GM06990 (cell line): Measurements from ENCODE around the gene ANKRD33B.

ENCODE experiments used
- DNase-seq: peaks from one replicate; pipeline ENCODE4 v3.0.0-alpha.2; 2011; ENCODE audit not compliant: insufficient read length; ENCODE audit errors: extremely low read depth
- H3K27me3 ChIP-seq: replicated peaks from 2 replicates; pipeline ENCODE4 v1.6.0; 2011; ENCODE audit warnings: low read length; ENCODE audit not compliant: control insufficient read depth, insufficient read depth
- H3K36me3 ChIP-seq: 2 replicates; pipeline ENCODE4 v1.5.1; 2011; ENCODE audit warnings: low read length; ENCODE audit not compliant: control insufficient read depth, insufficient read depth
- H3K4me3 ChIP-seq: replicated peaks from 2 replicates; pipeline ENCODE4 v1.5.1; 2011; ENCODE audit warnings: low read depth, mild to moderate bottlenecking, control low read depth, low read length
- TF ChIP-seq, protein P1 (sequence below): IDR thresholded peaks from 2 replicates; pipeline ENCODE4 v1.5.1; 2011; ENCODE audit warnings: low read length, control low read depth, mild to moderate bottlenecking, inconsistent platforms; ENCODE audit not compliant: insufficient read depth, poor library complexity, severe bottlenecking

The ANKRD33B gene

DNA sequence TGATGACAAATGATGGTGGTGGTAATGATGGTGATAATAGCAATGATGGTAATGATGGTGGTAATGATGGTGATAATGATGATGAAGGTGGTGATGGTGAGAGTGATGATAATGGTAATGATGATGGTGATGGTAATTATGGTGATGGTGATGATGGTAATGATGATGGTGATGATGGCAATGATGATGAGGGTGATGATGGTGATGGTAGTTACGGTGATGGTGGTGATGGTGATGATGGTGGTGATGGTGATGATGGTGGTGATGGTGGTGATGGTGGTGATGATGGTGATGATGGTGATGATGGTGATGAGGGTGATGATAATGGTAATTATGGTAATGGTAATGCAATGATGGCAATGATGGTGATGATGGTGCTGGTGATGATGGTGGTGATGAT, 106.1 kb downstream of the ANKRD33B start:
- Histone ChIP-seq H3K36me3 (no peaks in the 10 kb centered on the region), H3K27me3 (no peaks in the 10 kb centered on the region), H3K4me3 (no peak overlapping the region)
- no peak for DNase-seq
- TF ChIP-seq, protein P1, sequence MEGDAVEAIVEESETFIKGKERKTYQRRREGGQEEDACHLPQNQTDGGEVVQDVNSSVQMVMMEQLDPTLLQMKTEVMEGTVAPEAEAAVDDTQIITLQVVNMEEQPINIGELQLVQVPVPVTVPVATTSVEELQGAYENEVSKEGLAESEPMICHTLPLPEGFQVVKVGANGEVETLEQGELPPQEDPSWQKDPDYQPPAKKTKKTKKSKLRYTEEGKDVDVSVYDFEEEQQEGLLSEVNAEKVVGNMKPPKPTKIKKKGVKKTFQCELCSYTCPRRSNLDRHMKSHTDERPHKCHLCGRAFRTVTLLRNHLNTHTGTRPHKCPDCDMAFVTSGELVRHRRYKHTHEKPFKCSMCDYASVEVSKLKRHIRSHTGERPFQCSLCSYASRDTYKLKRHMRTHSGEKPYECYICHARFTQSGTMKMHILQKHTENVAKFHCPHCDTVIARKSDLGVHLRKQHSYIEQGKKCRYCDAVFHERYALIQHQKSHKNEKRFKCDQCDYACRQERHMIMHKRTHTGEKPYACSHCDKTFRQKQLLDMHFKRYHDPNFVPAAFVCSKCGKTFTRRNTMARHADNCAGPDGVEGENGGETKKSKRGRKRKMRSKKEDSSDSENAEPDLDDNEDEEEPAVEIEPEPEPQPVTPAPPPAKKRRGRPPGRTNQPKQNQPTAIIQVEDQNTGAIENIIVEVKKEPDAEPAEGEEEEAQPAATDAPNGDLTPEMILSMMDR = no peak

GRCh38 chr5:10671041-10672008, 107.5 kb downstream of the ANKRD33B start:
- TF ChIP-seq, protein P1 = no peak
- Histone ChIP-seq H3K4me3 (no peak overlapping the region), H3K27me3 (no peaks in the 10 kb centered on the region), H3K36me3 (no peaks in the 10 kb centered on the region)
- DNase-seq = no peak

DNA sequence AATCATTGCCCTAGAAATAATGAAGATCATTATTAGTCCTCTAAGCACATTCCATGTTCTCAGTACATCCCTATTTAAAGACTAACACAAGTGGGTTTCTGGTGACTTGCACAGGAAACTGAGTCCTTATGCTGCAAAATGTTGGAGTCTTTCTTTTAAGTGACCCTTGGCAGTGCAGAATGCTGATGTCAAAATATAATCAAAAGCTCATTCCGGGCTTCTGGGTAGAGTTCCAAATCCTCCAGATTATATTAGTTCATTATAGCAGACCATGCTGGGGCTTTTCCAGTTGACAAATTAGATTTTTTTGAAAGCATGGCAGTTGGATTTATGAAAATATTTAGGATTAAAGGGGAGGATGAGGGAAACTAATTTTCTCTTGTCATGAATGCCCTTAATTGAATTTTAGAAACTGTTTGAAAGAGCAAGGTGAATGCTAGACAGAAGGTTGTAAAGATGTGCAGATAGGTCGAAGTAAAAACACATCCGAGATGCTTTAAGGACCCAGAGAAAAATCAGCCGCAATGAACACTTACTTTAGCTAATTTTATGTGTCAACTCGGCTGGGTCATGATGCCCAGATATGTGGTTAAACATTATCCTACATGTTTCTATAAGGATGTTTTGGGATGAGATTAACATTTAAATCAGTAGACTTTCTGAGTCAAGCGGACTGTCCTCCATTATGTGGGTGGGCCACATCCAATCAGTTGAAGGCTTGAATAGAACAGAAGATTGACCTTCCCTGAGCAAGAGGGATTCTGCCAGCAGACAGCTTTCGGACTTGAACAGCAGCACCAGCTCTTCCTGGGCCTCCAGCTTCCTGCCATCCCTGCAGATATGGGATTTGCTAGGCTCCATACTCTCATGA, 108.5 kb downstream of the ANKRD33B start:
- peaks cover 1% of the 10 kb centered on the region; the same call in 1 of the 2 replicates for H3K36me3 ChIP-seq
- no peak for DNase-seq
- H3K27me3 ChIP-seq = no peaks in the 10 kb centered on the region
- TF ChIP-seq, protein P1 = no peak
- no peak overlapping the region for H3K4me3 ChIP-seq

GRCh38 chr5:10673017-10673389, 109.1 kb downstream of the ANKRD33B start:
- Histone ChIP-seq H3K4me3 (no peak overlapping the region), H3K27me3 (no peaks in the 10 kb centered on the region), H3K36me3 (peaks cover 4% of the 10 kb centered on the region)
- DNase-seq = no peak
- TF ChIP-seq, protein P1 = no peak

DNA sequence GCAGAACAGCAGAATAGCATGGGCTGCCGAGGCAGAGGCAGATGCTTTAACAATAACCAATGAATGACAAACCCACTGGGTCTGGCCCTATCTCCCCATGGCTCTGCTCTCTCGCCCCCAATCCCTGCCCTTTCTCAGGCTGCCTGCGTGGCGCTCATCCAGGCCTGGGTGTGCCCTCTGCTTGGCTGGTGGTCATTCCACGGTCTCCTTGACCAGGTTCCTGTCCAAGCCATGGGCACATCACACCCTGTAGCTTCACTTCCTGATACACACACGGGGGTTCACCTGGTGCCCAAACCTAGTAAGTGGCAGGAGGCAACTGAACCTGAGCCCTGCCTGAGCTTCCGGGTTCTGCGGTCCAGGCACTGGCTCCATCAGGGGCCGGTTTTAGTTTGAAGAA, 109.5 kb downstream of the ANKRD33B start:
- Histone ChIP-seq H3K27me3 (no peaks in the 10 kb centered on the region), H3K36me3 (peaks cover 8% of the 10 kb centered on the region), H3K4me3 (no peak overlapping the region)
- TF ChIP-seq, protein P1 = no peak
- DNase-seq = no peak
